PC-9 (cell line): ENCODE data around the gene CD72.

Experiments used
- CTCF ChIP-seq: fragments of 200-600 bp; sonication (generic); conservative IDR thresholded peaks from 2 replicates; pipeline ENCODE4 v1.6.1; 2017; ENCODE audit warnings: mixed run types, antibody characterized with exemption, mild to moderate bottlenecking, moderate library complexity
- EZH2 ChIP-seq: fragments of 200-600 bp; sonication (generic); IDR thresholded peaks from 2 replicates; pipeline ENCODE4 v1.8.0; 2017; ENCODE audit warnings: antibody characterized with exemption, low read depth

- TF ChIP-seq CTCF = no peak
- no peak for TF ChIP-seq EZH2
These were observed 24.8 kb upstream of the CD72 start for GRCh38 chr9:35643046-35643445.
